Prostate gland (tissue), 2 donors: Measurements from ENCODE around the gene PCGF2. TPM values are rescaled to one million over a fixed set of nuclear protein-coding genes. Genes with fewer than 3 reads are reported as not detected.

ENCODE experiments used
- DNase-seq: peaks from one replicate; pipeline ENCODE4 v3.0.0-alpha.2; 2019; ENCODE audit warnings: low spot score
- H3K27ac ChIP-seq, 2 donors: fragments of 200-600 bp; sonication (generic); 2 replicates each; pipeline ENCODE4 v1.5.1; 2017 to 2019
- H3K27me3 ChIP-seq: fragments of 200-600 bp; sonication (generic); replicated peaks from 2 replicates; pipeline ENCODE4 v1.5.1; 2019; ENCODE audit not compliant: insufficient read depth
- H3K36me3 ChIP-seq, 2 donors: fragments of 200-600 bp; sonication (generic); 1 replicate in 1 of 2; 2 replicates in 1 of 2; pipeline versions ENCODE4 v1.5.1 to v1.8.1; 2017 to 2019
- H3K4me1 ChIP-seq: fragments of 200-600 bp; sonication (generic); replicated peaks from 2 replicates; pipeline ENCODE4 v1.5.1; 2019
- H3K4me3 ChIP-seq, 2 donors: fragments of 200-600 bp; sonication (generic); 2 replicates each; pipeline ENCODE4 v1.5.1; 2017 to 2019
- H3K9me3 ChIP-seq: fragments of 200-600 bp; sonication (generic); 2 replicates; pipeline ENCODE4 v1.5.1; 2017
- POLR2A ChIP-seq: fragments of 450-650 bp; IDR thresholded peaks from one replicate; pipeline ENCODE4 v1.6.1; 2016; ENCODE audit warnings: antibody characterized with exemption, mild to moderate bottlenecking
- POLR2AphosphoS5 ChIP-seq: sonication (generic); formaldehyde crosslinking; IDR thresholded peaks from one replicate; pipeline ENCODE4 v1.6.1; 2017; ENCODE audit warnings: antibody characterized with exemption
- WGBS: methylation state at CpG from one replicate; pipeline ENCODE4 v1.1.5; 2018; 5-methylcytosine and 5-hydroxymethylcytosine counted together
- intact Hi-C: fragments of 100-400 bp; cut with DNase I; formaldehyde crosslinking; loops from one replicate; pipeline ENCODE4 v1.14.2; 2022
- total RNA-seq, 2 donors: library from RNA; depleted of rRNA; stranded (reverse); fragments of >200 nt; gene quantifications; one replicate each; pipeline ENCODE4 v1.1.0, GENCODE V29; 2016
- TF ChIP-seq, protein P1 (sequence below), 4 experiments: fragments of 200-600 bp in 2 of 4; fragments of 450-650 bp in 2 of 4; sonication (generic) in 2 of 4; IDR thresholded peaks; 1 replicate in 3 of 4; 2 replicates in 1 of 4; pipeline ENCODE4 v1.5.1; 2016 to 2019; ENCODE audit warnings: antibody characterized with exemption in 4 of 4, mild to moderate bottlenecking in 2 of 4, moderate library complexity in 2 of 4

PCGF2 gene
- total RNA-seq, 2 donors from 2014 or later, result 17.1 to 17.8 TPM

DNA sequence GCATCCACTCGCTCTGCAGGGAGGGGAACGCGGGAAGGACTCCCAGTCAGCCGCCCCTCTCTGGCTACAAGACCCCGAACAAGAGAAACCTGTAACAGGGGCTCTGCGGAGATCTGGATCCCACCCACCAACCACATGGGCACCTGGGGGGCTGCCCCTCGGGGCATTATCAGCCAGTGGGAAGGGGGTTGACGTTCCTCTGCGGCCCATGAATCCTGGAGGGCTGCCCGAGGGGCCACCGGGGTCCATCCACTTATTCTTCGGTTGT lies 1.8 kb upstream of the PCGF2 start:
- Histone ChIP-seq H3K27me3 (no peaks in the 10 kb centered on the region), H3K9me3 (no peaks in the 10 kb centered on the region), H3K36me3 (no peaks in the 10 kb centered on the region), H3K4me3 (peak overlapping the region; percentile 89 to 99), H3K27ac (peak overlapping the region; percentile 86 to 95), H3K4me1 (peaks cover 20% of the 10 kb centered on the region)
- intact Hi-C loops, result loop anchor here (5.0 kb wide), 1 partner anchor 47 kb away; the partner anchor contains the start of gene PIP4K2B
- no peak for DNase-seq
- TF ChIP-seq, protein P1, sequence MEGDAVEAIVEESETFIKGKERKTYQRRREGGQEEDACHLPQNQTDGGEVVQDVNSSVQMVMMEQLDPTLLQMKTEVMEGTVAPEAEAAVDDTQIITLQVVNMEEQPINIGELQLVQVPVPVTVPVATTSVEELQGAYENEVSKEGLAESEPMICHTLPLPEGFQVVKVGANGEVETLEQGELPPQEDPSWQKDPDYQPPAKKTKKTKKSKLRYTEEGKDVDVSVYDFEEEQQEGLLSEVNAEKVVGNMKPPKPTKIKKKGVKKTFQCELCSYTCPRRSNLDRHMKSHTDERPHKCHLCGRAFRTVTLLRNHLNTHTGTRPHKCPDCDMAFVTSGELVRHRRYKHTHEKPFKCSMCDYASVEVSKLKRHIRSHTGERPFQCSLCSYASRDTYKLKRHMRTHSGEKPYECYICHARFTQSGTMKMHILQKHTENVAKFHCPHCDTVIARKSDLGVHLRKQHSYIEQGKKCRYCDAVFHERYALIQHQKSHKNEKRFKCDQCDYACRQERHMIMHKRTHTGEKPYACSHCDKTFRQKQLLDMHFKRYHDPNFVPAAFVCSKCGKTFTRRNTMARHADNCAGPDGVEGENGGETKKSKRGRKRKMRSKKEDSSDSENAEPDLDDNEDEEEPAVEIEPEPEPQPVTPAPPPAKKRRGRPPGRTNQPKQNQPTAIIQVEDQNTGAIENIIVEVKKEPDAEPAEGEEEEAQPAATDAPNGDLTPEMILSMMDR (IDR thresholded peaks at IDR 0.05), result no peak
- TF ChIP-seq POLR2AphosphoS5 (no peak), POLR2A (no peak)
- 10% methylated on average over 12 of the region's 12 CpGs for WGBS

DNA sequence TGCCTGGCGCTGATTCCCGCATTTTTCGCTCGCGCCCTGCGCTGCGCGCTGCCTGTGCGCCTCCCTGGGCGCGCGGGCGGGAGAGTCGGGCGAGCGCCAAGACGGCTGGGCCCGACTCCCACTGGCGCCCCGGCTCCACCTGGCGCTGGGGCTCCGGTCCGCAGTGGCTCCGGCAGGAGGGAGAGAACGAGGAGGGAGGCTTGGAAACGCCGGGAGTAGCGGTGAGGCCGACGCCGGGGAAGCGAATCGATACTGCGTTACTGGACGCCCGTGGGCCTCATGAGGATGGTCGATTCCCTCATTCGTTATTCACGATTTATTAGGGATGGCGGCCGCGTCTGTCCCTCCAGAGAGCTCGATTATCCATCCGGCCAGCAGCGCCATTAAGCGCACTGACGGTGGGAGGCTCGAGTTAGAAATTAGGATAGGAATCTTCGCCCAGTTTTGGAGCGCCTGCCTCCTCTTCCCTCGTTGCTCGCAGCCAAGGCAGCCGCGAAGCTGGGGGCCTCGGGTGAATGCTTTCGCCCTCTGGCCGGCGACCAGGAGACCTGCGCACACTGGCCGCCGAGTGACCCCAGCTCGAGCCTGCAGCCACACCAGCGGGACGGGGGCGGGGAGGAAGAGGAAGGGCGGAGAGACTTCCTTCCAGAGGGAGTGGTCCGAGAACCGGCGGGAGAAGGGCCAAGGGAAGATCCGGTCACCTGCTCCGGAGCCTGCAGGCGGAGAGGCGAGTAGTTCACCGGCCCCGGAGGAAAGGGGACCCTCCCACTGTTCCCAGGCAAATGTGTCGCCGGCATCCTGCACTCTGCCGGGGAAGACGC lies 1.3 kb upstream of the PCGF2 start:
- TF ChIP-seq, protein P1 (IDR thresholded peaks at IDR 0.05), result peak in 2 of 4 experiments; percentile 12 to 17
- TF ChIP-seq POLR2AphosphoS5 (peak; percentile 84), POLR2A (peak; percentile 64)
- intact Hi-C loops, result loop anchor here (5.0 to 10.0 kb wide), 2 partner anchors 48 to 405 kb away; partner anchors contain the start of genes PIP4K2B and PLXDC1
- H3K27ac ChIP-seq, result peak overlapping the region; percentile 86 to 95
- DNase-seq, result peak; percentile 86
- peak overlapping the region; percentile 89 to 99 for H3K4me3 ChIP-seq
- H3K36me3 ChIP-seq, result no peaks in the 10 kb centered on the region
- H3K27me3 ChIP-seq, result no peaks in the 10 kb centered on the region
- peaks cover 20% of the 10 kb centered on the region for H3K4me1 ChIP-seq
- WGBS, result under 1% methylated on average over 78 of the region's 79 CpGs
- no peaks in the 10 kb centered on the region for H3K9me3 ChIP-seq

GRCh38 chr17:38748892-38749222 lies 721 bp upstream of the PCGF2 start:
- Histone ChIP-seq H3K4me3 (peak overlapping the region; percentile 89 to 99), H3K36me3 (no peaks in the 10 kb centered on the region), H3K27me3 (no peaks in the 10 kb centered on the region), H3K27ac (peak overlapping the region; percentile 86 to 95), H3K4me1 (peaks cover 20% of the 10 kb centered on the region), H3K9me3 (no peaks in the 10 kb centered on the region)
- TF ChIP-seq POLR2AphosphoS5, result no peak
- TF ChIP-seq POLR2A, result no peak
- TF ChIP-seq, protein P1 (IDR thresholded peaks at IDR 0.05), result no peak
- DNase-seq, result no peak
- under 1% methylated on average over 29 of the region's 32 CpGs for WGBS
- intact Hi-C loops, result loop anchor here (10.0 kb wide), 1 partner anchor 406 kb away; the partner anchor contains the start of gene PLXDC1

- Histone ChIP-seq H3K27me3 (no peaks in the 10 kb centered on the region), H3K36me3 (no peaks in the 10 kb centered on the region), H3K4me3 (peak overlapping the region; percentile 89 to 99), H3K4me1 (peaks cover 20% of the 10 kb centered on the region), H3K9me3 (no peaks in the 10 kb centered on the region), H3K27ac (peak overlapping the region; percentile 86 to 95)
- TF ChIP-seq POLR2AphosphoS5 (no peak), POLR2A (peak; percentile 18)
- TF ChIP-seq, protein P1 (IDR thresholded peaks at IDR 0.05), result peak in 3 of 4 experiments; percentile 30 to 40 (median 31)
- intact Hi-C loops, result loop anchor here (10.0 kb wide), 1 partner anchor 407 kb away; the partner anchor contains the start of gene PLXDC1
- DNase-seq, result peak; percentile 65
- 2% methylated on average over 58 of the region's 64 CpGs for WGBS
Measured at GRCh38 chr17:38747463-38748148, 530 bp downstream of the PCGF2 start.
